Measurements from ENCODE around the gene PARD3. TPM values are rescaled to one million over a fixed set of nuclear protein-coding genes. Genes with fewer than 3 reads are reported as not detected.

Gene PARD3
- total RNA-seq, 1 experiment from 2014 or later, result 154 TPM

DNA sequence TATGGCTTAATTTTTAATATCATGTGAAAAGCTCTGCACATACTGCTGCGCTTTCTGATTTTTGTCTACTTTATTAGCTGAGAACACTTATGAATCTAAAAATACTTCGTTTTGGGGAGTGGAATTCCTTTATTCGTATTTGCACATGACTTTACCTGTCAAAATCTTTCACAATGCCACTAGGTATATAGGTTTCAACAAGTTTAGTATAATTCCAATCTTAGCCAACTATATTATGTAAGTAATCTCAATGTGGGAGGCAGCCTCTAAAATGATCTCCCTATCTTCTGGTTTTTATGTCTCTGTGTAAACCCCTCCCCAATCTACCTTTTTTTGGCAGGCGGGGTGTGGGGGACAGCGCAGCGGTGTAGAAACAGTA is 55.3 kb downstream of the PARD3 start:
- POLR2A ChIA-PET (ENCODE audit: unreplicated experiment), result no interaction called here
- peaks cover 85% of the 10 kb centered on the region for H3K79me2 ChIP-seq (ENCODE audit: low read length)

DNA sequence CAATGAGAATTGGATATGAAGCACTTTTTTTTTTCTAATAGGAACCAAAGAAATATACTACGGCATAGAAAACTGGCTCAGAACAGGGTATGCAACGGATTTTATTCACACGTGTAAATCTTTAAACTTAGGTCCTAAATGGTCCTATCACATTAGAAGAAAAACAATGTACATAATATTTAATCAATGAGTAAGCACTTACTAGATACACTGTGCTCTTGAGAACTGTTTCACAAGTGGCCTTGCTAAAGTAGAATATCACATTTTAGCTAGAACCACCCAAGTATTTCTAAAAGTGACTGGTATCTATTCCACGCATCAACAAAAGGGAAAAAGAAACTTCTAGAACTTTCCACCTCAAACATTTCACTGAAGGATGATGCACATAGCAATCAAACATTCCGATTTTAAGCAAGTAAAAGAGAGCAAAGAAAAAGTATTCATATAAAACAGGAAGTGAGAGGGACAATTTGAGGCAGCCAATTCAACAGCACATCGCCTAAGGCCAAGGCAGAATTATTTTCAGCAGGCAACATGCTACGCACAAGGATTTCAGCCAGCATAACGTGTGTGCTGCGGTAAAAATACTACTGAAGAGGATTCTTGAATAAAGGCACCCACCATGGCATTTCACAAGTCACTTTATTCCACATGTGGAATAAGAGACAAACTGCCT is 55.8 kb downstream of the PARD3 start:
- peak; percentile 64 for DNase-seq
- H2AFZ ChIP-seq (ENCODE audit: low read length), result no peak overlapping the region
- H3K27me3 ChIP-seq (ENCODE audit: low read length), result no peaks in the 10 kb centered on the region
- peak overlapping the region; percentile 52 for H3K9ac ChIP-seq (ENCODE audit: low read length)
- no TSS peak for BruUV-seq (replicated peaks)
- ATAC-seq, result 0 out of 2 replicates have a peak, but pooled peaks have one; percentile 3
- TF ChIP-seq CTCF (conservative IDR thresholded peaks at IDR 0.05; ENCODE audit: low read depth, low read length) (no peak), EZH2 (IDR thresholded peaks at IDR 0.05; ENCODE audit: low read length, unreplicated experiment) (no peak), EZH2phosphoT487 (IDR thresholded peaks at IDR 0.05; ENCODE audit: borderline replicate concordance, low read length) (no peak)
- H3K4me2 ChIP-seq (ENCODE audit: low read length), result peak overlapping the region; percentile 64
- peak overlapping the region; percentile 81 for H3K27ac ChIP-seq (ENCODE audit: low read length)
- H3K9me2 ChIP-seq (replicated peaks; ENCODE audit: low read length), result no peaks in the 10 kb centered on the region
- 0 out of 2 replicates have a peak, but pooled peaks cover 3% of the 10 kb centered on the region for H4K20me1 ChIP-seq (ENCODE audit: low read length)
- ChIA-PET CTCF (interaction anchor here (1.0 to 1.7 kb wide), 4 partner anchors 27 to 200 kb away, joined by 3 to 8 read pairs (median 4); no protein-coding TSS in a partner anchor), POLR2A (ENCODE audit: unreplicated experiment) (interaction anchor here (0.7 kb wide), 2 partner anchors 10 to 370 kb away, joined by 4 to 10 read pairs; no protein-coding TSS in a partner anchor)
- H3K9me3 ChIP-seq (ENCODE audit: low read length), result no peaks in the 10 kb centered on the region
- H3K36me3 ChIP-seq (ENCODE audit: low read depth, low read length), result no peaks in the 10 kb centered on the region
- intact Hi-C loops (cut with micrococcal nuclease), result loop anchor here (2.0 to 5.0 kb wide), 3 partner anchors 37 to 92 kb away; partner anchors contain the start of gene PARD3
- H3F3A ChIP-seq (ENCODE audit: low read length, unreplicated experiment), result peaks cover 22% of the 10 kb centered on the region
- H3K4me3 ChIP-seq (ENCODE audit: low read length), result peak overlapping the region; percentile 35
- peaks cover 85% of the 10 kb centered on the region for H3K79me2 ChIP-seq (ENCODE audit: low read length)
- H3K4me1 ChIP-seq (ENCODE audit: insufficient read depth, low read length), result peaks cover 52% of the 10 kb centered on the region

More for the DNA sequence above, 55.3 kb downstream of the PARD3 start:
- Histone ChIP-seq H2AFZ (ENCODE audit: low read length) (no peak overlapping the region), H3K4me2 (ENCODE audit: low read length) (peak overlapping the region; percentile 64), H3K9me2 (replicated peaks; ENCODE audit: low read length) (no peaks in the 10 kb centered on the region), H3K9me3 (ENCODE audit: low read length) (no peaks in the 10 kb centered on the region), H3F3A (ENCODE audit: low read length, unreplicated experiment) (peaks cover 22% of the 10 kb centered on the region), H3K4me3 (ENCODE audit: low read length) (peak overlapping the region; percentile 35), H3K27me3 (ENCODE audit: low read length) (no peaks in the 10 kb centered on the region), H3K36me3 (ENCODE audit: low read depth, low read length) (no peaks in the 10 kb centered on the region), H3K27ac (ENCODE audit: low read length) (peak overlapping the region; percentile 81), H4K20me1 (ENCODE audit: low read length) (0 out of 2 replicates have a peak, but pooled peaks cover 3% of the 10 kb centered on the region), H3K9ac (ENCODE audit: low read length) (peak overlapping the region; percentile 52), H3K4me1 (ENCODE audit: insufficient read depth, low read length) (peaks cover 52% of the 10 kb centered on the region)
- no TSS peak for BruUV-seq (replicated peaks)
- TF ChIP-seq CTCF (conservative IDR thresholded peaks at IDR 0.05; ENCODE audit: low read depth, low read length) (no peak), EZH2 (IDR thresholded peaks at IDR 0.05; ENCODE audit: low read length, unreplicated experiment) (no peak), EZH2phosphoT487 (IDR thresholded peaks at IDR 0.05; ENCODE audit: borderline replicate concordance, low read length) (no peak)
- CTCF ChIA-PET, result no interaction called here
- ATAC-seq (no peak), DNase-seq (no peak)
- intact Hi-C loops (cut with micrococcal nuclease), result loop anchor here (2.0 to 5.0 kb wide), 3 partner anchors 38 to 93 kb away; partner anchors contain the start of gene PARD3
